BE2C (cell line): ENCODE results near the gene PRDM16.

Source experiments
- DNase-seq: peaks from one replicate; pipeline ENCODE4 v3.0.0-alpha.2; 2020
- H3K27me3 ChIP-seq: fragments of 250-450 bp; sonication (Bioruptor Pico); 2 replicates; pipeline ENCODE4 v1.5.1; 2020; ENCODE audit warnings: mild to moderate bottlenecking
- H3K36me3 ChIP-seq: fragments of 250-450 bp; sonication (Bioruptor Pico); 2 replicates; pipeline ENCODE4 v1.5.1; 2020; ENCODE audit warnings: mild to moderate bottlenecking
- H3K4me1 ChIP-seq: fragments of 250-450 bp; sonication (Bioruptor Pico); 2 replicates; pipeline ENCODE4 v1.5.1; 2020
- H3K4me3 ChIP-seq: 2 replicates; pipeline ENCODE4 v1.5.1; 2011; ENCODE audit warnings: low read depth, low read length
- H3K9me3 ChIP-seq: fragments of 250-450 bp; sonication (Bioruptor Pico); 2 replicates; pipeline ENCODE4 v1.5.1; 2020
- CTCF ChIP-seq: IDR thresholded peaks from 2 replicates; pipeline ENCODE4 v1.5.1; 2012; ENCODE audit warnings: mild to moderate bottlenecking, low read depth, low read length

The PRDM16 gene

GRCh38 chr1:3355089-3355488, 286.1 kb downstream of the PRDM16 start:
- Histone ChIP-seq H3K4me3 (no peak overlapping the region), H3K27me3 (no peaks in the 10 kb centered on the region; the same call in 1 of the 2 replicates), H3K36me3 (no peaks in the 10 kb centered on the region), H3K9me3 (no peaks in the 10 kb centered on the region), H3K4me1 (no peaks in the 10 kb centered on the region)
- no peak for DNase-seq
- no peak for TF ChIP-seq CTCF

GRCh38 chr1:3355894-3356826, 287.2 kb downstream of the PRDM16 start:
- Histone ChIP-seq H3K36me3 (no peaks in the 10 kb centered on the region), H3K4me1 (no peaks in the 10 kb centered on the region), H3K27me3 (no peaks in the 10 kb centered on the region; the same call in 1 of the 2 replicates), H3K9me3 (no peaks in the 10 kb centered on the region), H3K4me3 (no peak overlapping the region)
- no peak for DNase-seq
- no peak for TF ChIP-seq CTCF

GRCh38 chr1:3356827-3357460, 287.9 kb downstream of the PRDM16 start:
- no peak for TF ChIP-seq CTCF
- no peak overlapping the region for H3K4me3 ChIP-seq
- H3K36me3 ChIP-seq = no peaks in the 10 kb centered on the region
- H3K27me3 ChIP-seq = no peaks in the 10 kb centered on the region; the same call in 1 of the 2 replicates
- no peak for DNase-seq
- H3K9me3 ChIP-seq = no peaks in the 10 kb centered on the region
- H3K4me1 ChIP-seq = no peaks in the 10 kb centered on the region

GRCh38 chr1:3357526-3358297, 288.7 kb downstream of the PRDM16 start:
- Histone ChIP-seq H3K4me3 (no peak overlapping the region), H3K36me3 (no peaks in the 10 kb centered on the region), H3K4me1 (no peaks in the 10 kb centered on the region), H3K9me3 (no peaks in the 10 kb centered on the region), H3K27me3 (no peaks in the 10 kb centered on the region; the same call in 1 of the 2 replicates)
- no peak for TF ChIP-seq CTCF
- DNase-seq = no peak

GRCh38 chr1:3359351-3359750, 290.3 kb downstream of the PRDM16 start:
- no peak for TF ChIP-seq CTCF
- Histone ChIP-seq H3K36me3 (no peaks in the 10 kb centered on the region), H3K27me3 (no peaks in the 10 kb centered on the region; the same call in 1 of the 2 replicates), H3K4me3 (no peak overlapping the region), H3K9me3 (no peaks in the 10 kb centered on the region), H3K4me1 (no peaks in the 10 kb centered on the region)
- DNase-seq = no peak
